Activated naive CD4-positive, alpha-beta T cell treated with anti-CD3 and anti-CD28 coated beads, Interleukin-2, amount 50 U/mL, for 24 hours (primary cell): ENCODE data around the gene KDM2A.
A peak's percentile ranks its signal among the peaks of the same experiment; 100 is the strongest.
"Not testable (repeated sequence)": the region's sequence is repeated elsewhere in the genome, so short reads cannot be mapped to it uniquely, and the experiment has no call there.

Experiments used
- H3K27ac Mint-ChIP-seq: one replicate; pipeline ENCODE4 v1.8.0; 2021; ENCODE audit warnings: mild to moderate bottlenecking, mixed read lengths
- H3K27me3 Mint-ChIP-seq: one replicate; pipeline ENCODE4 v1.8.0; 2021; ENCODE audit warnings: mixed read lengths
- H3K36me3 Mint-ChIP-seq: one replicate; pipeline ENCODE4 v1.8.0; 2021; ENCODE audit warnings: mixed read lengths
- H3K4me1 Mint-ChIP-seq: one replicate; pipeline ENCODE4 v1.8.0; 2021; ENCODE audit warnings: mixed read lengths
- H3K4me3 Mint-ChIP-seq: one replicate; pipeline ENCODE4 v1.8.0; 2021; ENCODE audit warnings: mild to moderate bottlenecking, mixed read lengths
- H3K9me3 Mint-ChIP-seq: one replicate; pipeline ENCODE4 v1.8.0; 2021; ENCODE audit warnings: mixed read lengths

KDM2A gene

DNA sequence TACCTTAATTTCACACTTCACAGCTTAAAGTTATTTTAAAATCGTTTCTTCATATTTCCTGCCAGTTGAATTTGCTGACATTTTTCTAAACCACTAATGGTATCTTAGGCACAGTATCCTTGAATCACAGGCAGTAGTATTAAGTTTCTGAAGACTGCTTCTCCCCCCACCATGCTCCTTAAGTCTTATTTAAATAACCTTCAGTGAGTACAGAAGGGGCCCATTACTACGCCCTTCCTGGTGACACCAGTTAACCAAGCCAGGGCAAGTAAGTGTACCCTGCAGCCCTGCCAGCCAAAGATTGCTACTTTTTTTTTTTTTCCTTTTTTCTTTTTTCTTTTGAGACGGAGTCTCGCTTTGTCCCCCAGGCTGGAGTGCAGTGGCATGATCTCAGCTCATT is 19.9 kb downstream of the KDM2A start:
- Mint-ChIP-seq H3K9me3 (no peaks in the 10 kb centered on the region), H3K27ac (no peak overlapping the region)

GRCh38 chr11:67146516-67147226 is 27.6 kb downstream of the KDM2A start:
- Mint-ChIP-seq H3K36me3 (peaks cover 3% of the 10 kb centered on the region), H3K4me1 (peaks cover 12% of the 10 kb centered on the region), H3K27ac (no peak overlapping the region), H3K9me3 (no peaks in the 10 kb centered on the region), H3K4me3 (no peak overlapping the region), H3K27me3 (no peaks in the 10 kb centered on the region)

More for the DNA sequence above, 19.9 kb downstream of the KDM2A start:
- H3K27me3 Mint-ChIP-seq = no peaks in the 10 kb centered on the region
- peaks cover 30% of the 10 kb centered on the region for H3K4me1 Mint-ChIP-seq
- H3K36me3 Mint-ChIP-seq = peaks cover 22% of the 10 kb centered on the region
- H3K4me3 Mint-ChIP-seq = no peak overlapping the region

GRCh38 chr11:67153971-67154370 is 34.9 kb downstream of the KDM2A start:
- Mint-ChIP-seq H3K9me3 (no peaks in the 10 kb centered on the region), H3K4me1 (peaks cover 24% of the 10 kb centered on the region), H3K27ac (no peak overlapping the region), H3K4me3 (no peak overlapping the region), H3K27me3 (no peaks in the 10 kb centered on the region), H3K36me3 (peaks cover 2% of the 10 kb centered on the region)

- no peak overlapping the region for H3K4me3 Mint-ChIP-seq
- peaks cover 31% of the 10 kb centered on the region for H3K4me1 Mint-ChIP-seq
- no peaks in the 10 kb centered on the region for H3K27me3 Mint-ChIP-seq
- peaks cover 2% of the 10 kb centered on the region for H3K36me3 Mint-ChIP-seq
- H3K9me3 Mint-ChIP-seq = no peaks in the 10 kb centered on the region
- H3K27ac Mint-ChIP-seq = no peak overlapping the region
Measured at GRCh38 chr11:67154726-67155125, 35.7 kb downstream of the KDM2A start.

DNA sequence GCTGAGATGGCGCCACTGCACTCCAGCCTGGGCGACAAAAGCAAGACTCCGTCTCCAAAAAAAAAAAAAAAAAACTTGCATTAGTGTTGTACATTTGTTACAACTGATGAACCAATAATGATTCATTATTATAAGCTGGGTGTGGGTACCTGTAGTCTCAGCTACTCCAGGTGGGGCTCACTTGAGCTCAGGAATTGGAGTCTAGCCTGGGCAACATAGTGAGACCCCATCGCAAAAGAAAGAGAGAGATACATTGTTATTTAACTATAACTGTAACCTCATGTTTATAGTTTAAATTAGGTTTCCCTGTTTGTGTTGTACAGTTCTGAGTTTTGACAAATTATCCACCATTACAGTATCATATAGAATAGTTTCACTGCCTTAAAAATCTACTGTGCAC is 38.6 kb downstream of the KDM2A start:
- Mint-ChIP-seq H3K36me3 (peaks cover 2% of the 10 kb centered on the region), H3K9me3 (no peaks in the 10 kb centered on the region), H3K27ac (no peak overlapping the region), H3K4me3 (no peak overlapping the region), H3K27me3 (no peaks in the 10 kb centered on the region), H3K4me1 (peaks cover 56% of the 10 kb centered on the region)

DNA sequence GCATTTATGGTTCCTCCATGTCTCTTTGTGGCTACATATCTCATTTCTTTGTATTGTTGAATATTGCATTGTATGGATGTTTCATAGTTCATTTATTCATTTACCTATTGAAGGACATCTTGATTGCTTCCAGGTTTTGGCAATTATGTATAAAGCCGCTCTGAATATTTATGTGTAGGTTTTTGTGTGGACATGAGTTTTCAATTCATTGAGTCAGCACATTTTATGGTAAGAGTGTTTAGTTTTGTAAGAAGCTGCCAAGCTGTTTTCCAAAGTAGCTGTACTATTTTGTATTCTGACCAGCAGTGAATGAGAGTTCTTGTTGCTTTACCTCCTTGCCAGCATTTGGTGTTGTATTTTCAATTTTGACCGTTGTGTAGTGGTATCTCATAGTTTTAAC is 39.2 kb downstream of the KDM2A start:
- H3K4me1 Mint-ChIP-seq = peaks cover 56% of the 10 kb centered on the region
- H3K9me3 Mint-ChIP-seq = no peaks in the 10 kb centered on the region
- peaks cover 4% of the 10 kb centered on the region for H3K36me3 Mint-ChIP-seq
- no peak overlapping the region for H3K4me3 Mint-ChIP-seq
- H3K27me3 Mint-ChIP-seq = no peaks in the 10 kb centered on the region
- H3K27ac Mint-ChIP-seq = no peak overlapping the region

DNA sequence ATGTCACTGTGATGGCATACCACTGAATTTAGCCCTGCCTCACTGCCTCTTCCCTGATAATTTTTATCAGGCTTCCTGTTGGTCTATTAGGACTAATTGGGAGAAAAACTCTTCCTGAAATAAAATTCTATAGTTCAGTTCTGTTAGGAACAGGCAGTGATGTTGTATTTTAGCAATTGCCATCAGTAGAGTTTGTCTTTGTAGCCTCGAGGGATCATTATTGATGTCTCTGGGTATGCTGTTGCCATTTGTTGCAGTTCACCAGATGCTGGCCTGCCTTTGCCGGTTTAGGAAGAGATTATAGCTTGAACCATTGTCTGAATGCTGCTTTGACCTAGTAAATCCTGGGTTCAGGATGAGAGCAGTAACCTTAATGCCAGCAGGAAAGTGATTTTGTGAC is 41.0 kb downstream of the KDM2A start:
- H3K27me3 Mint-ChIP-seq = no peaks in the 10 kb centered on the region
- no peaks in the 10 kb centered on the region for H3K9me3 Mint-ChIP-seq
- peaks cover 65% of the 10 kb centered on the region for H3K4me1 Mint-ChIP-seq
- peaks cover 3% of the 10 kb centered on the region for H3K36me3 Mint-ChIP-seq
- peak overlapping the region; percentile 61 for H3K27ac Mint-ChIP-seq
- H3K4me3 Mint-ChIP-seq = no peak overlapping the region

DNA sequence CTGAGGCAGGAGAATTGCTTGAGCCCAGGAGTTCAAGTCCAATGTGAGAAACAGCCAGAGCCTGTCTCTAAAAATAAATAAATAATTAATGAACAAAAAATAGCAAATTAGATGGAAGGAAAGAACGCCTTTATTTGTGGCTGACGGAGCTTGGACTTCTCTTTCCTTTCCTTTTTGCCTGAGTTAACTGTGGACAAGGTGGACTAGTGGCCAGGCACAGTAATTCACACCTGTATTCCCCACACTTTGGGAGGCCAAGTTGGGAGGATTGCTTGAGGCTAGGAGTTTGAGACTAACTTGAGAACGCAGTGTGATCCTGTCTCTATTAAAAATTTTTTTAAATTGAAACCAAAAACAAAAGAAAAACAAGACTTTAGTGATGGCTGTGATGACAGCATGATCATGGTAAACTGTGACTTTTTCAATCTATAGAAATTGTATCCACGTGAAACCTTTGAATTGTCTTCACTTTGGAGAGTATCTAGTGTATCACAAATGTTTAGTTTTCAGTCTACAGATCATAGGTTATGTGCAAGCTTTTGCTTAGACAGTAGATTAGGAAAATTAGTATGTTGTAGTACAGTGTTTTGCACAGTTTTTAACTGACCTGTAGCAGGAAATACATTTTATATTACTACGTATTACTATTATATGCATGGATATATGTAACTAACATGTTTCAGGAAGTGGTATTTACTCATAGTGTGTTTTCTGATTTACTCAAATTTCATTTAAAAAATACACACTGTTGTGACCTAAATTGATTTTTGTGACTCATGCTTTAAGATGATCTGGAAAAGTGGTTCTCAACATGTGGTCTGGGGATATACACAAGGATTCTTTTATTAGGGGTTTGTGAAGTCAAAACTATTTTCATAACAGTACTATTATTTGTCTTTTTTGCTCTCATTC is 42.1 kb downstream of the KDM2A start:
- peaks cover 3% of the 10 kb centered on the region for H3K36me3 Mint-ChIP-seq
- H3K27me3 Mint-ChIP-seq = no peaks in the 10 kb centered on the region
- peak overlapping the region; percentile 62 for H3K27ac Mint-ChIP-seq
- H3K4me3 Mint-ChIP-seq = no peak overlapping the region
- H3K9me3 Mint-ChIP-seq = no peaks in the 10 kb centered on the region
- peaks cover 72% of the 10 kb centered on the region for H3K4me1 Mint-ChIP-seq

GRCh38 chr11:67163006-67163405 is 43.9 kb downstream of the KDM2A start:
- H3K4me1 Mint-ChIP-seq = peaks cover 72% of the 10 kb centered on the region
- H3K36me3 Mint-ChIP-seq = peaks cover 3% of the 10 kb centered on the region
- peak overlapping the region; percentile 83 for H3K27ac Mint-ChIP-seq
- H3K4me3 Mint-ChIP-seq = no peak overlapping the region
- H3K27me3 Mint-ChIP-seq = no peaks in the 10 kb centered on the region
- H3K9me3 Mint-ChIP-seq = no peaks in the 10 kb centered on the region

- Mint-ChIP-seq H3K27ac (peak overlapping the region; percentile 15), H3K4me3 (no peak overlapping the region), H3K27me3 (no peaks in the 10 kb centered on the region), H3K4me1 (peaks cover 55% of the 10 kb centered on the region), H3K36me3 (peaks cover 3% of the 10 kb centered on the region), H3K9me3 (no peaks in the 10 kb centered on the region)
Measured at GRCh38 chr11:67165623-67166022, 46.6 kb downstream of the KDM2A start.

- no peak overlapping the region for H3K4me3 Mint-ChIP-seq
- peaks cover 3% of the 10 kb centered on the region for H3K36me3 Mint-ChIP-seq
- no peak overlapping the region for H3K27ac Mint-ChIP-seq
Measured at GRCh38 chr11:67167091-67167490, 48.0 kb downstream of the KDM2A start.

GRCh38 chr11:67167719-67168118 is 48.7 kb downstream of the KDM2A start:
- H3K36me3 Mint-ChIP-seq = peaks cover 3% of the 10 kb centered on the region
- no peak overlapping the region for H3K4me3 Mint-ChIP-seq
- H3K4me1 Mint-ChIP-seq = peaks cover 59% of the 10 kb centered on the region
- H3K27ac Mint-ChIP-seq = no peak overlapping the region
- H3K27me3 Mint-ChIP-seq = no peaks in the 10 kb centered on the region
- H3K9me3 Mint-ChIP-seq = no peaks in the 10 kb centered on the region

More at GRCh38 chr11:67167091-67167490, 48.0 kb downstream of the KDM2A start:
- no peaks in the 10 kb centered on the region for H3K9me3 Mint-ChIP-seq
- no peaks in the 10 kb centered on the region for H3K27me3 Mint-ChIP-seq
- peaks cover 55% of the 10 kb centered on the region for H3K4me1 Mint-ChIP-seq

DNA sequence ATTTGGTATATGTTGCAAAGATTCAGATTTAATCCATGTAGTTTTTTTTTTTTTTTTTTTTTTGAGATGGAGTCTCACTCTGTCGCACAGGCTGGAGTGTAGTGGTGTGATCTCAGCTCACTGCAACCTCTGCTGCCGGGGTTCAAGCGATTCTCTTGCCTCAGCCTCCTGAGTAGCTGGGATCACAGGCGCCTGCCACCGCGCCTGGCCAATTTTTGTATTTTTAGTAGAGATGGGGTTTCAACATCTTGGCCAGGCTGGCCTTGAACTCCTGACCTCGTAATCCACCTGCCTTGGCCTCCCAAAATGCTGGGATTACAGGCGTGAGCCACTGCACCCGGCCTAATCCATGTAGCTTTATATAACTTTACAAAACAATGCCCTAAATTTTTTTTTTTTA is 49.8 kb downstream of the KDM2A start:
- H3K4me3 Mint-ChIP-seq, H3K27ac Mint-ChIP-seq, H3K9me3 Mint-ChIP-seq, H3K36me3 Mint-ChIP-seq, H3K27me3 Mint-ChIP-seq: not testable (repeated sequence)
- peaks cover 52% of the 10 kb centered on the region for H3K4me1 Mint-ChIP-seq

- H3K4me3 Mint-ChIP-seq = no peak overlapping the region
- H3K9me3 Mint-ChIP-seq = no peaks in the 10 kb centered on the region
- no peak overlapping the region for H3K27ac Mint-ChIP-seq
- H3K4me1 Mint-ChIP-seq = peaks cover 45% of the 10 kb centered on the region
- H3K27me3 Mint-ChIP-seq = no peaks in the 10 kb centered on the region
- no peaks in the 10 kb centered on the region for H3K36me3 Mint-ChIP-seq
Measured at GRCh38 chr11:67174311-67174710, 55.2 kb downstream of the KDM2A start.

GRCh38 chr11:67177399-67178281 is 58.6 kb downstream of the KDM2A start:
- Mint-ChIP-seq H3K4me1 (peaks cover 24% of the 10 kb centered on the region), H3K4me3 (no peak overlapping the region), H3K27ac (no peak overlapping the region), H3K36me3 (no peaks in the 10 kb centered on the region), H3K9me3 (no peaks in the 10 kb centered on the region), H3K27me3 (no peaks in the 10 kb centered on the region)
